HG03378 (cell line): ENCODE measurements around the gene RABGAP1L.
"Not testable (repeated sequence)": the region's sequence is repeated elsewhere in the genome, so short reads cannot be mapped to it uniquely, and the experiment has no call there.

Experiments used
- ATAC-seq: cut with Tn5 transposase; IDR thresholded peaks from one replicate; pipeline ENCODE4 v1.9.1; 2021; ENCODE audit warnings: mild to moderate bottlenecking, moderate library complexity; ENCODE audit not compliant: unreplicated experiment

RABGAP1L gene

DNA sequence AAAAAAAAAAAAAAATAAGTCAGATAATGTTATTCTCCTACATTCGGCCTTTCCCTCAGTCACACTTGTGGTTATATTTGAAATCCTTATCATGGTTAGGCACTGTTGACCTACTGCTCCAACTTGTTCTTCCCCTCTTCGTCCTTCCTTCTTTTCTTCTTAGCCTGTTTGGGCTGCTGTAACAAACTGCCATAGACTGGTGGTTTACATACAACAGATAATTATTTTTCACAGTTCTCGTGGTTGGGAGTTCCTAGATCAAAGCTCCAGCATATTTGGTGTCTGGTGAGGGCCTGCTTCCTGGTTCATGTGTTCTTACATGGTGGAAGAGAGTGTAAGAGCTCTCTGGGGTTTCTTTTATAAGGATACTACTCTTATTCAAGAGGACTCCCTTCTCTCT lies 73.4 kb downstream of the RABGAP1L start:
- no peak for ATAC-seq

DNA sequence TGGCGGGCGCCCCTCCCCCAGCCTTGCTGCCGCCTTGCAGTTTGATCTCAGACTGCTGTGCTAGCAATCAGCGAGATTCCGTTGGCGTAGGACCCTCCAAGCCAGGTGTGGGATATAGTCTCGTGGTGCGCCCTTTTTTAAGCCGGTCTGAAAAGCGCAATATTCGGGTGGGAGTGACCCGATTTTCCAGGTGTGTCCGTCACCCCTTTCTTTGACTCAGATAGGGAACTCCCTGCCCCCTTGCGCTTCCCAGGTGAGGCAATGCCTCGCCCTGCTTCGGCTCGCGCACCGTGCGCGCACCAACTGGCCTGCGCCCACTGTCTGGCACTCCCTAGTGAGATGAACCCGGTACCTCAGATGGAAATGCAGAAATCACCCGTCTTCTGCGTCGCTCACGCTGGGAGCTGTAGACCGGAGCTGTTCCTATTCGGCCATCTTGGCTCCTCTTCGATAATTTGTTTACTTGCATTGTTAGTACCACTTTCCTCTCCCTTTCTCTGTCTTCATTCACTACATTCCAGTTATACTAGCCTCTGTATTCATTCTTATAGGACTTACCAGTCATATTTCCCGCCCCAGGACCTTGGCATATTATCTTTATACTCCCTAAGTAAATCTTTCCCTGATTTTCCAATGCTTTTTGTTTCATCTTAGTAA lies 79.7 kb downstream of the RABGAP1L start:
- ATAC-seq, result not testable (repeated sequence)

DNA sequence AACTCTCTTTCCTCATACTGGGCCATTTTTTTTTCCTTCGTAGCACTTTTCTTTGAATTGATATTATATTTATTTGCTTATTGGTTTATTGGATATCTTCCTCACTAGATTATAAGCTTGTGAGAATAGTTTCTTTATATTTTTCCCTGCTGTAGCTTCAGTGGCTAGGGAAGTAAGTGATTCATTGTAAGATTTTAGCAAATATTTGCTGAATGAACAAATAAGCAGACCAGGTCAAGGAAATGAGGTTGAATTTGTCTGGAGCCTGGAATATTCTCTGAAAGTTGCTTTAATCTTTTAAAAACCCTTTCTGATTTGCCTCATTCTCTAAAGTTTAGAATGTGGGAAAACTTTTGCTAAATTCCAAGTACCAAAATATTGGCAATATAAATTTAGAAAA lies 80.2 kb downstream of the RABGAP1L start:
- no peak for ATAC-seq

DNA sequence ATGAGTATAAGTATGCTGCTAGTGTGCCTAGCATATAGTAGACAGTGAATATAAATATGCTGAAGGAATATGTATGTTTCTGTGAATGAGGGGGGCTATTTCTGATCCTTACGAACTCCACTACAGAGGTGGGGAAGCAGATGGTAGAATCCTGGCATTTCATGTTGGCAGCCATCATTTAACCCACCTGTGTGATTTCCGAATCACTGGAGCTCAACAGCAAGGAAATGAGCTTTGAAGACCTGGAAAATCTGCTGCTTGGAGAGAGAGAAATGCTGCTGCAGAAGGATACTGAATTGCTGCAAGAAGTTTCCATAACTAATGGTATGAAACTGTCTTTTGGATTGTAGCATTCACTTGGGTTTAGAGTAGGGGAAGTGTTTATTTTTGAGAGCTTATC lies 83.5 kb downstream of the RABGAP1L start:
- ATAC-seq, result no peak

DNA sequence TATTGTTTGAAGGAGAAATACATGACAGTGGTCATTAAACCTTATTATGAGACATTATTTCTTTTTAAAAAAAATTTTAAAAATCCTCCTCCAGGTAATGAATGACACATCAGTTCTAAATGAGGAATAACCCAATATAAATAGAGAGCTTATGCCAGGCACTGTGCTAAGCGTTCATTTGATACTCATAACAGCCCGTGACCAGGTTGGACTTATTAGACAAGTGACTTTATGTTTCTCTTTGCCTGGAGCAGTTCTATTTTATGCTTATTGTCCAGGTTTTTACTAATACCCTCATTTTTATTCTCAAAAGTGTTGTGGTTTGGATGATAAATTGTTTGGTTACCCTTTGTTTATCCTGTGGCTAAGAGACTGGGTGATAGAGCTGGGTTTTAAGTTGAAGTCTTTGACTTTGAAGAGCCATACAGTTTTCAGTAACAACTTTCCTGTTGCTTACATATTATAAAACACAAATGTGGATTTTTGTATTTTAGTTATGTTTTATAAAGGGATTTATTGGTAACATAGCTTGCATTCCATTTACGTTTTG lies 84.2 kb downstream of the RABGAP1L start:
- ATAC-seq, result no peak

DNA sequence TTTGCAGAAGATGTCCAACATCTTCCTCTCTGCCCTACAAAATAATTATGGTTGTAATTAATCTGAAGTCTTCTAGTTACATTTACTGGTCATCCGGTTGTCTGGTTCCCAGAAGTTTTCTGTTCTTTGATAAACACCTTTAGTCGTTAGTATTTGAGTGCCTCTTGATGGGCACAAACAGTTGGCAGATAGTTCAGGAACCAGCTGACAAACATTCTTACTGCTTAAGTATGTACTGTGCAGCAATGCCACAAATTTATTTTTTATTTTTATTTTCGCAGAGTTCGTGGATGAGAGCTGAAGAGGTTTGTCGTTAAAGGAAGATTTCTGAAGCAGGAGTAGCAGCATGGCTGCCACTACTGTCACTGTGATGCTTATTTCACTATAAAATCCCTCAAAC lies 84.7 kb downstream of the RABGAP1L start:
- no peak for ATAC-seq

DNA sequence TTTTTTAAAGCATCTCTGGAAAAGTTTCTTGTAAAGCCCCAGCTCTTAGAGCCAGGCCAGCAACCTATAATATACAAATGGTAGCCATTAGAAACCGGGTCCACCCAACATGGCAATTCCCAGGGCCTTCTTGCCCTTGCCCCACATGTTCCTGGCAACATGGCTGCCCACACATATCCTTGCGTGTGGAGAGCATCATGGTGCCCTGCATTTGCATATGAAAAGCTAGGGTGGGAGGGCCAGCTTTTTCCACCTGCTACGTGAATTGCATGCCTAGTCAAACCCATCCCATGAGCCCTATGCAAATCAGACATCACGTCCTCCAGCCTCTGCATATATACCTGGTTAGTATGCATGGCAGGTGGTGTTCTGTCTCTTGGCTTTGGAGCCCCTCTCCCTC lies 88.2 kb downstream of the RABGAP1L start:
- no peak for ATAC-seq

DNA sequence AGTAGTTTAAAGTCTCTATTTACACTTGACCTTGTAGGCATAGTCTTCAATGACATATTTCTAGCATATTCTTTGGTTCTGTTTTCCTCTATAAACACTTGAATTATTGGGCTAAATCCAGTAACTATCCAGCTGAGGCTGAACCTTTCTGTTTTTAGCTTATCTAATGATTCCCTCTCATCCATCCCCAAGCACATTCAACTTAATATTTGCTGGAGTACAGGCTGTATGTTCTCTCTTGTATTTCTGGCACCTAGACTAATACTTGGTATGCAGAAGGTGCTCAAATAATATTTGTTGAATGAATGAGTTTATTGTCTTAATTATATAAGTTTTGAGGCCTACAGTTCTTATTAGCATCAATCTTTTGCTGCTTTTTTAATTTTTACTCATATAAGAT lies 88.7 kb downstream of the RABGAP1L start:
- ATAC-seq, result no peak

DNA sequence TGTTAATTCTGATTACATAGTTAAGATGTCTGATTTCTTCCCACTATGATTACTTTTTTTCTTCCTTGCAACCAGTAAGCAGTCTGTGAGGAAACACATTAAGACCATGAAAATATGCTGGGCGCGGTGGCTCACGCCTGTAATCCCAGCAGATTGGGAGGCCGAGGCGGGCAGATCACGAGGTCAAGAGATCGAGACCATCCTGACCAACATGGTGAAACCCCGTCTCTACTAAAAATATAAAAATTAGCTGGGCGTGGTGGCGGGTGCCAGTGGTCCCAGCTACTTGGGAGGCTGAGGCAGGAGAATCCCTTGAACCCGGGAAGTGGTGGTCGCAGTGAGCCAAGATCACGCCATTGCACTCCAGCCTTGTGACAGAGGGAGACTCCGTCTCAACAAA lies 97.1 kb downstream of the RABGAP1L start:
- ATAC-seq, result not testable (repeated sequence)

DNA sequence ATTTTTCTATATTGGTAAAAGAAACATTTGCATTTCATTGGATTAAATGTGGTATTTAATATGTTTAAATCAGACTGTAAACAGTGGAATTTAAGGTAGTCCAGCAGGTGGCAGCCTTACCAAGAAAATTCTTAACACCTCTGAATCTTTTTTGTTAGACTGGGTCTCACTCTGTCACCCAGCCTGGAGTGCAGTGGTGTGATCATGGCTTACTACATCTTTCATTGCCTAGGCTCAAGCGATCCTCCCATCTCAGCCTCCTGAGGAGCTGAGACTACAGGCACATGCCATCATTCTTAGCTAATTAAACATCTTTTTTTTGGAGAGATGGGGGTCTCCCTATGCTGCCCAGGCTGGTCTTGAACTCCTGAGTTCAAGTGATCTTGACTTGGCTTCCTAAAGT lies 98.8 kb downstream of the RABGAP1L start:
- ATAC-seq, result no peak

DNA sequence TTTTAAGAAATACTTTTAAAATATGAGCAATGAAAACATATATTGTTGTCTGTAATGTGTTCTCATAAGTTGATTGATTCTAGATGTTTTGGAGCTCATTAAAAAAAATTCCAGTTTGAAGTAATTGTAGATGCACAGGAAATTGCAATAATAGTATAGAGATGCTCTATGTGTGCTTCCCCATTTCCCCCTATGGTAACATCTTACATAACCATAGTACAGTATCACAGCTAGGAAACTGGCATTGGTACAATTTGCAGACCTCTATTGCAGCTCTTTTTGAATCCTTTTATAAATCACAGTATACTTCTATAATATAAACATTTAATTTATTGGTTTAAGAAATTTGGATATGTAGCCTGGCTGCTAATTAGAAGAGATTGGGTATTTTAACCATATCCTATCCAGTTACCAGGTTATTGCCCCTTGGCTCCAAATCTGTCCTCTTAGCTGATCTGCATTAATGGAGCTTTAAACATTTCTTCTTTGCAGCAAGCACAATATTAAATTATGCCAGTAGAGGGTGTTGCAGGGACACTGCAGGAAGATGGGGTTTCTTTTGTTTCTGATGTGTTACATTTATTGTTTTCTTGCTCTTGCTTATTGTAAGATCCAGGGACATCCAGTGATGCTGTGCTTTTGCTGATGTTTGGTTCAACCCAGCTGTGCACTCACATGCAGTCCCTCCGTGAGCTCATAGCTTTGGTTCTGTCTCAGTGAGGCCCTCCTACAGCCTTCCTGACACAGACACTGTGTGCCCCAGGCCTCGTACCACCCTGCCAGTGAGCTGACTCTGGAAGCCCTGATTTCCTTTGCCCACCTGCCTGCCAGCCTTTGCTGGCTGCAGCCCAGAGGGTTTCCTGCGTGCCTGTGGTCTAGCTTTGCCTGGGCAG lies 103.3 kb downstream of the RABGAP1L start:
- ATAC-seq, result no peak

DNA sequence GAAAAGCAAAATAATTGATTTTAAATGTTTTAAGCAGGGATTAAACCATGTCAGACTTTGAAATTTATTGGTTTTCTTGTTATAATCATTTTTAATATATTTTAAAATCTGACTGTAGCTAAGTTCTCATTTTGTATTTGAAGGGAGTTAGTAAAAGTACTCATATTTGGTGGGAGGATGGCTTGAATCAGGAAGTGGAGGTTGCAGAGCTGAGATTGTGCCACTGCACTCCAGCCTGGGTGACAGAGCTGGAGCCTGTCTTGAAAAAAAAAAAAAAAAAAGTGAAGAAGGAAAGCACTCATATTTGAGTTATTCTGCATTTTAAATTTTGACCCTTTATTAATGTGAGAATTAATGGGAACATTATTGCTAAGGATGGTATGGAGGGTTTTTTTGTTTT lies 106.0 kb downstream of the RABGAP1L start:
- no peak for ATAC-seq

DNA sequence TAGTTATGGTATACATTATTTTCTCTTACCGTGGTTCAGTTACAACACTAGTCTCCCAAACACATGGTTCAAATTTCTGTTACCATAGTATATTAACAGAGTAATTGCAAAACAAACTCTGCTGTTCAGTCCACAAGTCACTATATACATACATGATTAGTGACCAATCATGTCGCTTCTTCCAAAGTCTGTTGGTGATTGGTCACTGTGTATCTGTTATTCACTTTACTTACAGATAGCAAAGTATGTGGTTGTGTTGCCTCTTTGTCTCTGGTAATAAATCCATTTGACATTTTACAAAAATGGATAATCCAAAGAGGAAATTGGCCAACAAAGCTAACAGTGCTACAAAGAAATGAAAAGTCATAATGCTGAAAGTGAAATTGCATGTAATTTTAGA lies 107.2 kb downstream of the RABGAP1L start:
- ATAC-seq, result no peak

DNA sequence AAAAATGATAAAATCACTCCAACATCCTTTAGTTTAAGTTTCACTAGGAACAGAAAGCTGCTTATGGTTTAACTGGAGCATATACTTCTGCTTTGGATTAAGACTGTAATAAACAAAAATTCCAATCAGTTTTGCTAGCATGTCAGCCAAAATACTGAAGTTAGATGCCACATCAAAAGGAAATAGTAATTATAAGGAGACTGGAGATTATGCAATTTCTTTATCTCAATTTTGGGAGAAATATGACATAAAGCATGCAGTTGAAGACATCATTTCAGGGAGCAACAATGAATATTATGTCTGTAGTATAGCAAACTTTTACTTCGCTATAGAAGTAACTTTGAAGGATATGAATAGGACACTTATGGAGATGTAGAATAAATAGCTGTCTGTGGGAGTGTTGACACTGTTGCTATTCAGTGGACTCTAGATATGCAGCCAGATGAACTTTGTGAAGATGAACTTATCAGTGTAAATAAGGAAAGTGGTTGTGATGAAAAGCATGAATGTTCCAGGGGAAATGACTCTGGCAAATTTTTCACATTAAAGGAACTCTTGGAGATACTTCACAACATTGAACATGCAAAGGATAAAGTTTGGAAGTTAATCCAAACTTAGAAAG lies 107.8 kb downstream of the RABGAP1L start:
- no peak for ATAC-seq

DNA sequence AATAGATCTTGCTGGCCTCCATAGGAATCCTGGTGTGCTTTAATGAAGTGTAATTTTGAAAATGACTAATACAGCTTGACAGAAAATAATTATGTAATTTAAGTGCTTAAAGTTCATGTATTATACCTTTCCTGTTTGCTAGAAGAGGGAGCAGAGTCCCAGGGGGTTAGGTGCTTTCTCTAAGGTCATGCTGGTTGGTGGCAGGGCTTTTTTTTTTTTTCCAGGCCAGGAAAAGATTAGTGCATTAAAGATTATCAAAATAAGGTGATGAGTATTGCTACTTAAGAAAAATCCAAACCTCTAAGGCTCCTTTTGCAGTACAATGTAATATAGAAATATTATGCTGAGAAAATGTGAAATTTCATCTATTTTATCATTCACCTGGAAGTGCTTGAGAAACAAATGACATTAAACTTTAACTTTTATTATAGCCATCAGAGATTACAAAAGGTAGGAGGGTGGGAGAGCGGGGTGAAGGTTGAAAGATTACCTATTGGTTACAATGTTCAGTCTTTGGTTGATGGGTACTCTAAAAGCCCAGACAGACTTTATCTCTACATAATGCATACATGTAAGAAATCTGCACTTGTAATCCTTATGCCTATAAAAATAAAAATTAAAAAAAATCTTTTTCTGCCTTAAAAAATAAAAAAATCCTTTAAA lies 110.8 kb downstream of the RABGAP1L start:
- ATAC-seq, result no peak

DNA sequence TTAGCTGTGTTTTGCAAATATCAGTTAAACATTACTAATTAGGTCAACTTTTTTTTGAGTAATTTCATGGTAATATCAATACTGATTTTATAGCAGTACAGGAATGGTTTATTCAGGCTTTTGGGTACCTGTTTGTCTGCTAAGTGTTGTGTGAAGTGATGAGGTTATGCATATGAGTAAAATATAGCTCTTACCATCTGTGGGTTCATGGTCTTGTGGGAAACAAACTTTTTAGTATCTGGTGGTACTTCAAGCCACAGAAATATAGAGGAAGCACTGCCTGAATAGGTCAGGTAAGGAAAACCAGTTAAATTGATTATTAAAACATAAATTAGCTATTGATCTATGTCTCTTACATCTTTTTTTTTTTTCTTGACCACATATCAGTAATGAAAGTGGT lies 113.9 kb downstream of the RABGAP1L start:
- ATAC-seq, result no peak

DNA sequence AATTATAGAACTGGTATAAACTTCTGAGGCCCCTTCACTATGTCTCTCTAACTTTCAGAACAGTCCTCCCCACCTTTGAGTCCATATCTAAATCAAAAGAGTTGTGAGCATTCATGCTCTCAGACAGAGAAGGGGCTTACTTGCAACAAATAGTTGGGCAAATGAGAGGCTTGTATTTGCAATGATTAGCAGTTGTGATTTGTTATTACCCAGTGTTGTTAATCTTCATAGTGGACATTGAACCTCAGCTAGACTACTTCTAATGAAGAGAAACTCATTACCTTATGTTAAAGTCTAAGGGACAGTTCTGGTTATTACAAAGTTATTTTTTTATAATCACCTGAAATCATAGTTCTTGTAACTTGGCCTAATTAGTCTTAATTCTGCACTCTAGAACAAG lies 114.5 kb downstream of the RABGAP1L start:
- no peak for ATAC-seq

DNA sequence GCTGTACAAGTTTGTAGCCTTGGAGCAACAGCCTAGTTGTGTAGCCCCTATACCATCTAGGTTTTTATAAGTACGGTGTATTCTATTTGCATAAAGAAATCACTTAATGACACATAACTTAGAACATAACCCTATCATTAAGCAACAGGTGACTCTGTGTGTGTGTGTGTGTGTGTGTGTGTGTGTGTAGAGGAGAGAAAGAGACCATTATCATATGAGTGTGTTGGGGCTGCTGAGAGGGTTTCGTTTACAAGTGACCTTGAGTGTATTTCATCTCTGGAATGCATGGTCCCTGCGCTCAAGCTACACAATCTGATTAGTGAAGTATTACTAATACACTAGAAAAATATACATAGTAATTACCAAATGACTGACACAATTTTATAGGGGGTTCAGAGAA lies 115.1 kb downstream of the RABGAP1L start:
- ATAC-seq, result no peak

DNA sequence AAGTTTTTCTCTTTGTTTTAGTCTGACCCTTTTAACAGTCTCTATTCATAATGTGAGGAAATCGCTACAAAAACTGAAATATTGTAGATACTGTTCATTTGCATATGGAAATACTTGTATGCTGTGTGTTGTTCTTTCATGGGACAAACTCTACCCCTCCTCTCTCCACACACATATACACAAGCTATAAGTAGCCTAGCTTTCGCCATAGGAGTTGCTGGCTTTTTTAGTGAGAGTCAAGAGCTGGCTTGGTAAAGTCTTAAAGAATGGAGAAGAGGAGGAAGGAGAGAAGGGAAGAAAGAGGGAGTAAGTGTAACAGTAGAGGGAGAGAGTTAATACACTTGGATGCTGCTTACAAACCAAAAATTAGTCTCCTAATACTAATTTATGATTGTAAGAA lies 115.6 kb downstream of the RABGAP1L start:
- no peak for ATAC-seq

DNA sequence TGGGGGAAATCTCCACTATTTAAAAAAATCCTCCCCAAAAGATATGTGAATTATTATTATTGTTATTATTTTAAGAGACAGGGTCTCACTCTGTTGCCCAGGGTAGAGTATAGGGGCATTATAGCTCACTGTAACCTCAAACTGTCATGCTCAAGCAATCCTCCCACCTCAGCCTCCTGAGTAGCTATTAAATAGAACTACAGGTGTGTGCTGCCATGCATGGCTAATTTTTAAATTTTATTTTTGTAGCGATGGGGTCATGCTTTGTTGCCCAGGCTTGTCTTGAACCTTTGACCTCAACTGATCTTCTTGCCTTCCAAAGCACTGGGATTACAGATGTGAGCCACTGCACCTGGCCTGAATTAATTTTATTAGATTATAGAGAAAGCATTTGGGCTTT lies 116.8 kb downstream of the RABGAP1L start:
- peak; percentile 77 for ATAC-seq

DNA sequence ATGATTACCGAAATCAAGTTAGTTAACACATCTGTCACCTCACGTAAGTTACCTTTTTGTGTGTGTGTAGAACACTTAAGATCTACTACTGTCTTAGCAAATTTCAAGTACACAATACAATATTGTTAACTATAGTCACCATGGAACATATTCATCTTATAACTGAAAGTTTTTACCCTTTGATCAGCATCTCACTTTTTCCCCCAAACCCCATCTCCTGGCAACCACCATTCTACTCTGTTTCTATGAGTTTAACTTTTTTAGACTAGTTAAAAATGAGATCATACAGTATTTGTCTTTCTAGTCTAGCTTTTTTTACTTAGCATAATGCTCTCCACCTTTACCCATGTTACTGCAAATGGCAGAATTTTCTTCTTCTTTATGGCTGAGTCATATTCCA lies 124.7 kb downstream of the RABGAP1L start:
- no peak for ATAC-seq
